GM21381 (cell line): ENCODE data around the gene C6orf15.

Experiments
- ATAC-seq: cut with Tn5 transposase; IDR thresholded peaks from one replicate; pipeline ENCODE4 v1.9.1; 2021; ENCODE audit warnings: mild to moderate bottlenecking, moderate library complexity; ENCODE audit not compliant: unreplicated experiment

C6orf15 gene

GRCh38 chr6:31112478-31112877 is at the start of gene C6orf15:
Gene C6orf15 (minus strand): TSS chr6:31112575. CDS start chr6:31112555, 20 bp downstream.
- no peak for ATAC-seq

DNA sequence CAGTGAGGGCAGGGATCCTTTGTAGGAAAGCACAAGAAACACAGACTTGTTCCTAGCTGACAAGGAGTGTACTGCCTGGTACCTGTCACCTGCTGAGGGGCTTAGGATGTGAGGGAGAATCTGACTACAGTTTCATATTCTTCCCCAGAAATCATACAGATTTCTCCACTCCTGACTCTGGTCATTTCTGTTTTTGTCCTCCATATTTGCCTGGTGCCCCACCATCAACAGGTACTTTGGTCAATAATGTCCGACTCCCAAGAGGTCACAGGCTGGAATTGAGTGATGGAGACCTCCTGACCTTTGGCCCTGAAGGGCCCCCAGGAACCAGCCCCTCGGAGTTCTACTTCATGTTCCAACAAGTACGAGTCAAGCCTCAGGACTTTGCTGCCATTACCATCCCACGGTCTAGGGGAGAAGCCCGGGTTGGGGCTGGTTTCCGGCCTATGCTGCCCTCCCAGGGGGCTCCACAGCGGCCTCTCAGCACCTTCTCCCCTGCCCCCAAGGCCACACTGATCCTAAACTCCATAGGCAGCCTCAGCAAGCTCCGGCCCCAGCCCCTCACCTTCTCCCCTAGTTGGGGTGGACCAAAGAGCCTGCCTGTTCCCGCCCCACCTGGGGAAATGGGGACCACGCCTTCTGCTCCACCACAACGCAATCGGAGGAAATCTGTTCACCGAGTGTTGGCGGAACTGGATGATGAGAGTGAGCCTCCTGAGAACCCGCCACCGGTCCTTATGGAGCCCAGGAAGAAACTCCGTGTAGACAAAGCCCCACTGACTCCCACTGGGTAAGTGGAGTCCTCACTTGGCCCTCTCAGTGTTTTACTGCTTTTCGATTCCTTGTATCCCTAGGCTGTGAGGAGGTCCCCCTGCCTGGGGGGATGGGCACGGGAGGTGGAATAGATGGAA is 49.1 kb upstream of the C6orf15 start:
- no peak for ATAC-seq

DNA sequence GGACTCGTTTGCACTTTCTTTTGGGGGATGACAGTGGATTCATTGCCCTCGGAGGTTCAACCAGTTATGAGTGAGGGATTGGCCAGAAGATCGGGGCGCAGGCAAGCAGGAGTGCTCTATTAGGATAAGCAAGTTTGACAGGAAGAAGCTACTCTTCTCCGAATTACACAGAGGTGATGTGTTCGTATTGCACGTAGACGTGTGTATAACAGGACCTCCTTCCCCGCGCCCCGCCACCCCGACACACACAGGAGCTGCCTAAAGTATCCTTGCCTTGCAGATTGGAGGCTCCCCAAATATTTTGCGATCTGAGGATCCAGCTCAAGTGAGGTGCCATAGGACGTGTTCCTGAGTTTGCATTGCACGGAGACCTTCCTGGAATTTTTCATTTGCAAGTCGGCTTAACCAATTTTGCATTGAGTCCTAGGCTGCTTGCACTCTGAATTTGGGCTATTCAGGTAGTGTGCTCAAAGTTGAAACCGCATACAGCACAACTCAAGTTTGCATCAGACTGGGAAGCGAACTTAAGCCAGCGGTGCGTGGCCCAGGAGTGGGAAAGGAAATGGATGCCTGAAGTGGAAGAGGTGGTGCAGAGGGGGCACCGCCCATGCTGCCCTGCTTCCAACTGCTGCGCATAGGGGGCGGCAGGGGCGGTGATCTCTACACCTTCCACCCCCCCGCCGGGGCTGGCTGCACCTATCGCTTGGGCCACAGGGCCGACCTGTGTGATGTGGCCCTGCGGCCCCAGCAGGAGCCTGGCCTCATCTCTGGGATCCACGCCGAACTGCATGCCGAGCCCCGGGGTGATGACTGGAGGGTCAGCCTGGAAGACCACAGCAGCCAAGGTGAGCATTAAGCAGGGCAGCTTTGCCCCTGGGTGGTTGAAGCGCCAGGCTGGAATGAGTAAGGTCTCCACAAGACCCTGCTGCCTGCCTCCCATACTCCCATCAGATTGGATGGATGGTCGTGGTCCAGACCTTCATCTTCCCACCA is 46.8 kb upstream of the C6orf15 start:
- no peak for ATAC-seq

DNA sequence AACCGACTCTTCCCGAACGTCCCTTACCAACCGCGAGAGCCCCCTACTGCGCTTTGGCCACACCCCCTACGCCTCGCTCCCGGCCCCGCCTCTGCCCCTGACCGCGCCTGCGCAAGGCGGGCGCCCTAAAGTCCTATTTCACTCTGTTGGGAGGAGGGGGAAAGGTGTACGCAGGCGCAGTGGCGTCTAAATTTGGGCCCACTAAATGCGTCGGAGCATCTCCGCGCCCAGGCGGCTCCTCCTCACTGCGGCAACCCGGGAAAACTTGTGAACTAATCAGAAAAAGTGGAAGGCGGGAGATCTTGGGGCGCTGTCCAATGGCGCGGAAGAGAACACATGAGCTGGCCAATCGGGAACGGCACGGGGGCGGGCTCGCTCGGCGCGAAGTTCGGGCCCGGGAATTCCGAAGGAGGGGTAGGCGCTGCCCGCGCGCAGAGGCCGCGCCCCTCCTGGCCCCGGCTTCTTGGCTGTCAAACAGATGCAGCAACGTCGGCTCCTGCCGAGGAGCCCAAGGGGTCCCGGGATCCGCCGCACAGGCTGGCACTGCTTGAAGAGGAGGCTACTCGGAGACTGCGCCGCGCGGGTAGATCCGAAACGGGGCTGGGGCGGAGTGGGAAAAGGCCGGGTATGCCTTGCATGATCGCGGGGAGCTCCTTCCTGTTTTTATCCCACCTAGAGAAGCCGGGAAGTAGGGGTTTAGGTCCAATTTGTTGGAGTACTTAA is 45.9 kb upstream of the C6orf15 start, which contains the start of gene TCF19:
TCF19 (plus strand) TSS at position 450 of the 723 bp plus-strand sequence. CDS start 881 bp downstream, outside the sequence.
- peak; percentile 82 for ATAC-seq

GRCh38 chr6:31157513-31158139 is 45.3 kb upstream of the C6orf15 start, which contains the start of gene CCHCR1:
Gene CCHCR1 (minus strand): TSS chr6:31157802. CDS start chr6:31157600, 202 bp downstream.
- no peak for ATAC-seq

DNA sequence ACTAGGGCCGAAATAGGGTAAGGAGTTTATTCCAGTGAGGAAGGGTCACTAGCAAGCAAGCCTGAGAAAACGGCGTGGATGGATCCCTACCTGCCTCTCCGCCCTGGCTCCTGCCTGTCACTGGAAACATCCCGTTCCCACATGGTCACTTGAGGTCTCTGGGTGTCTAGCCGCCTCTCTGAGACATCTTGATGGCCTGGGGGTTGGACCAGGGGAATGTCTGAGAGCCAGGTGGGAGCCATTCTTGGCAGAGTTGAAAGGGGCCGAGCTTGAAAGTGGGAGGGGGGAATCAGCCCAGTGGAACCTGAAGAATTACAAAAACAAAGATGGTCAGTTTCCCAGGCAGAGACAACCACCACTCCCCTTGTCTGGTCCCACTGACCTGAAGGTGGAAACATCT is 44.3 kb upstream of the C6orf15 start:
- no peak for ATAC-seq

- no peak for ATAC-seq
Observed at GRCh38 chr6:31154436-31154835, 42.1 kb upstream of the C6orf15 start.

DNA sequence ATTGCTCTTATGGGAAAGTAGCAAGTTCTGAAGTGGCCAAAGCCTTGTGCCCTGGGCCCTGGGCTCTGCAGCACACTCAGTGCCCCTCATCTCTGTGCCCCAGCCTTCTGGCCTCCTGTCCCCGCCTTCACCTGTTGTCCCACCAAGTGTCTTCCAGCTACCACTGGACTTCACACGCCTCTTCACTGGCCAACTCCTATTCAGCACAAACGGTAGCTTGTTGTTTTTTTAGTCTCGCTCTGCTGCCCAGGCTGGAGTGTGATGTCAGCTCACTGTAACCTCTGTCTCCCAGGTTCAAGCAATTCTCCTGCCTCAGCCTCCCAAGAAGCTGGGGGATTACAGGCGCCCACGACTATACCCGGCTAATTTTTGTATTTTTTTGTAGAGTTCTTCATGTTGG is 40.4 kb upstream of the C6orf15 start:
- no peak for ATAC-seq

DNA sequence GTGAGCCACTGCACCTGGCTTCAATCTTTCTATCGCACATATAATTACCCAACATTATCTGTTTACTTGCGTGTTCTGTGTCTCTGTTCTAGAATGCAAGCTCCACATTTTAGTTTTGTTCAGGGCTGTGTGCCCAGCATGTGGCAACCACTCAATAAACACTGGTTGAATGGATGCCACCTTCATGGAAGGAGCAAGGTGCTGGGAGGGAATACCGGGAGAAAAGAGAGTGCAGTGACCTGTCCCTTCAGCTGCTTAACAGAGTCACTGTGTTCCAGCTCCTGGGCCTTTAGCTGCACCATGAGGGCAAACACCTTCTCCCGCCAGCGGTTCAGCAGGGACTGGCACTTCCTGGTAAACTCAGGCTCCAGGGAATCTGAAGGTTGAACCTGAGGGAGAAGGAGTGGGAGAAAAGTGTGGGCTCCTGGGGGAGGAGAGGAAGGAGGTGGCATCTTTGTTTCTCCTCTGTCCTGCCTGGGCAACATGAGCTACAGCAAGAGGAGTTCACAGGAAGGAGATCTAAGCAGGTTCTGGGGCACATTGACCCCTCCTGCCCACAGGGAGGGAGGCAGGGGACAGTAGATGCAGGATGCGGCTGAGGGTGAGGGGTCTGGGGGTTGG is 37.6 kb upstream of the C6orf15 start:
- ATAC-seq, result no peak

GRCh38 chr6:31145386-31145785 is 33.0 kb upstream of the C6orf15 start:
- ATAC-seq, result no peak

- ATAC-seq, result no peak
Observed at GRCh38 chr6:31144970-31145340, 32.6 kb upstream of the C6orf15 start.

- no peak for ATAC-seq
Observed at GRCh38 chr6:31144296-31144969, 32.1 kb upstream of the C6orf15 start.

DNA sequence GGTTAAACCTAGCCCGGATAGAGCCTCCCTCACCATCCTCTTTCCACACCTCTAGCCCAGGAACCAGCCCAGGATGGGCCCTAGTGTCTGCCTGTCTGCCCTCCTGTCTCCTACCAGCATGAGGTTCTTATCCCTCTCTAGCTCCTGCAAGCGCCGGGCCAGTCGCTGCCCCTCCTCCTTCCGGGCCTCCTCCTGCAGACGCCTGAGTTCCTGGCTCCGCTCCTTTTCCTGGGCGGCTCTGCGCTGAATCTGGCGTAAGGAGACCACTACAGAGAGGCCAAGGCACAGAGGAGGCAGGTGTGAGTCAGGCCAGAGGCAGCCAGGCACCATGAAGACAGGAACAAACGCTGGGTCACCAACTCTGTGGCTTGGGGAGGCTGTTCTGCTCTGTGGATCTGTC is 30.8 kb upstream of the C6orf15 start:
- no peak for ATAC-seq

DNA sequence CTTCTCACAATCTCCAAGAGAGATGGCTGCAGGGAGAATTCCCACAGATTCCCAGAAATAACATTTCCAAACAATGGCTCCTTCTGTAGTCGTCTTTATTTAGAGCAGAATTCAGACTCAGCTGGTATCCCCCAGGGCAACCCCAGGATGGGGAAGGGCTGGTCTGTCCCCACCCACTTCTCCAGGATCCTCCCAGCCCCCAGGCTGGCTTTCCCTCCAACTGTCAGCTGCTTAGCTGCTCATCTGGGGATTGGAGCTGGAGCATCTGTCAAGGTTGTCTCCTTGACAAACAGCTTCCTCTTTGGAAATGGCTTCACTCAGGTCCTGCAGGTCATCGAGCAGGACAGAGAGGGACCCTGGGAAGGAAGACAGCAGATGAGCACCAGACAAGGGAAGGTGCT is 30.0 kb upstream of the C6orf15 start:
- no peak for ATAC-seq

DNA sequence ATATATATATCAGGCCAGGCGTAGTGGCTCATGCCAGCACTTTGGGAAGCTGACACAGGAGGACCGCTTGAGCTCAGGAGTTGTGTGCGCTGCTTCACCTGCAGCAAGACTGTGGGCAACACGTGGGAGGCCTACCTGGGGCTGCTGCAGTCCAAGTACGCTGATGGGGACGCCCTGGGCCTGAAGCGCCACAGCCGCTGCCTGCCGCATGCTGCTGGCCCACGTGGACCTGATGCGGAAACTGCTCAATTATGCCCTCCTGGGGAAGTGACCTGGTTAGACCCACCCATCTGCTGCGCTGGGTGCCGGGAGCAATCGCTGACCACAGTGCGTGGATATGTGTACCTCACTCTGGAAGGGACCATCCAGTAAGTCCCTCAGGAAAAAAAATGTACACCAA is 28.3 kb upstream of the C6orf15 start:
- ATAC-seq, result no peak

DNA sequence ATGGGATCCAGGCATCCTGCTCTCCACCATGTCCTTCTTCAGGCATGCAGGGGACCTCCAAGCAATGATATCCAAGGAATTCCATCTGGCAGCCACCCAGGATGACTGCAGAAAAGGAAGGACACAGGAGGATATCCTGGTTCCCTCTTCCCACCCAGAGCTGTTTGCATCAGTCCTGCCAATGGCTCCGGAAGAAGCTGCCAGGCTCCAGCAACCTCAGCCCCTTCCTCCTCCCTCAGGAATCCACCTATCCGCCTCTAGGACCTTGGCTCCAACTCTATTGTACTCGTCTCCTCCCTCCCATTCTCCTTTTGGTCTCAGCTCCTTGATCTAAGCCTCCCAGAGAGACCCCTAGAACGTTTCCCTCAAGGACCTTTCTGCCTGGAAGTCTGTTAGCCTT is 27.2 kb upstream of the C6orf15 start:
- no peak for ATAC-seq

DNA sequence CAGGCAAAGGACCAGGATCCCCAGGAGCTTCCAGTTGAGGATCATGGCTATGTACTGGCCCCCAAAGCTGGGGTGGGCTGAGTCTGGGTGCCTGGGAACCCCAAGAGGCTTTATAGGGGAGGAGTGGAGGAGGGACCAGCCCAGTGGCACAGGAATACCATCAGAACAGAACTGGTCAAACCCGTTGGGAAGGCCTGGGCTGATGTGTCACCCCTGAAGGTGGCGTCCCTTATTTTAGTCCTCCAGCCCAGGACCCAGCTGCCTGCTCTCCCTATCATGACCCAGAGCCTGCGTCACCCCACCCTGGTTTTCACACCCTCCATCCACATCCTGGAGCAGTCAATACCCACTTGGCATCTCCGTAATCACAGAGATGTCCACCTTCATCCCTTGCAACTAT is 26.6 kb upstream of the C6orf15 start, which contains the start of gene PSORS1C2:
PSORS1C2 (minus strand) TSS at position 85 of the 400 bp plus-strand sequence; CDS start at position 45, 40 bp downstream.
- ATAC-seq, result no peak

DNA sequence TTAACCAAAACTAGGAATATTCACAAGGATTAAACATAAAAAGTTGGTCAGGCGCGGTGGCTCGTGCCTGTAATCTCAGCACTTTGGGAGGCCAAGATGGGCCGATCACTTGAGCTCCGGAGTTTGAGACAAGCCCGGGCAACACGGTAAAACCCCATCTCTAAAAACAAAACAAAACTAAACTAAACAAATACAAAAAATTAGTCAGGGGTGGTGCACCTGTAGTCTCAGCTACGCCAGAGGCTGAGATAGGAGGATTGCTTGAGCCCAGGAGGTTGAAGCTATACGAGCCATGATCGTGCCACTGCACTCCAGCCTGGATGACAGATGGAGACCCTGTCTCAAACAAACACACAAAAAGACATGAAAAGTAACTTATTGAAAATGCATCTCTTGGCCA is 23.3 kb upstream of the C6orf15 start:
- no peak for ATAC-seq

GRCh38 chr6:31132806-31133205 is 20.4 kb upstream of the C6orf15 start:
- ATAC-seq, result no peak
